MM.1S (cell line): ENCODE results near the gene LAG3.

Experiments used
- DNase-seq: peaks from one replicate; pipeline ENCODE4 v3.0.0-alpha.2; 2015
- H2AFZ ChIP-seq: fragments of 300-600 bp; sonication (generic); 2 replicates; pipeline ENCODE4 v1.6.0; 2016; ENCODE audit warnings: antibody characterized with exemption, low read length
- H3F3A ChIP-seq: fragments of 300-600 bp; sonication (generic); 2 replicates; pipeline ENCODE4 v1.6.1; 2016; ENCODE audit warnings: mild to moderate bottlenecking, antibody characterized with exemption, low read length, moderate library complexity, mixed read lengths; ENCODE audit not compliant: insufficient read depth
- H3K27ac ChIP-seq: fragments of 300-600 bp; sonication (generic); 2 replicates; pipeline ENCODE4 v1.5.1; 2016; ENCODE audit warnings: mild to moderate bottlenecking, low read length
- H3K27me3 ChIP-seq: fragments of 300-600 bp; sonication (generic); replicated peaks from 2 replicates; pipeline ENCODE4 v1.6.0; 2016; ENCODE audit warnings: low read length; ENCODE audit not compliant: insufficient read depth
- H3K36me3 ChIP-seq: fragments of 300-600 bp; sonication (generic); replicated peaks from 2 replicates; pipeline ENCODE4 v1.6.1; 2016; ENCODE audit warnings: mild to moderate bottlenecking, low read length, mixed read lengths; ENCODE audit not compliant: insufficient read depth
- H3K4me1 ChIP-seq: fragments of 300-600 bp; sonication (generic); 2 replicates; pipeline ENCODE4 v1.6.1; 2016; ENCODE audit warnings: low read length, mixed read lengths
- H3K4me2 ChIP-seq: fragments of 300-600 bp; sonication (generic); 2 replicates; pipeline ENCODE4 v1.6.0; 2016; ENCODE audit warnings: low read depth, low read length
- H3K4me3 ChIP-seq: fragments of 300-600 bp; sonication (generic); 2 replicates; pipeline ENCODE4 v1.5.1; 2016; ENCODE audit warnings: low read length, mixed read lengths
- H3K79me2 ChIP-seq: fragments of 300-600 bp; sonication (generic); 2 replicates; pipeline ENCODE4 v1.6.1; 2016; ENCODE audit warnings: mixed run types, low read length, mixed read lengths
- H3K9ac ChIP-seq: fragments of 300-600 bp; sonication (generic); 2 replicates; pipeline ENCODE4 v1.6.1; 2016; ENCODE audit warnings: low read length, mixed read lengths
- H3K9me2 ChIP-seq: fragments of 300-600 bp; sonication (generic); replicated peaks from 2 replicates; pipeline ENCODE4 v1.6.1; 2016; ENCODE audit warnings: mild to moderate bottlenecking, low read length, mixed read lengths; ENCODE audit not compliant: insufficient read depth
- H3K9me3 ChIP-seq: fragments of 300-600 bp; sonication (generic); replicated peaks from 2 replicates; pipeline ENCODE4 v1.6.1; 2016; ENCODE audit warnings: mild to moderate bottlenecking, low read length, mixed read lengths; ENCODE audit not compliant: insufficient read depth
- H4K20me1 ChIP-seq: fragments of 300-600 bp; sonication (generic); 2 replicates; pipeline ENCODE4 v1.6.1; 2016; ENCODE audit warnings: mild to moderate bottlenecking, low read length, moderate library complexity, mixed read lengths; ENCODE audit not compliant: insufficient read depth
- EZH2 ChIP-seq: fragments of 300-600 bp; sonication (generic); optimal IDR thresholded peaks from 2 replicates; pipeline ENCODE3; 2017; ENCODE audit warnings: low read depth, mild to moderate bottlenecking, antibody characterized with exemption, low read length, mixed read lengths
- EZH2phosphoT487 ChIP-seq: fragments of 300-600 bp; sonication (generic); IDR thresholded peaks from 2 replicates; pipeline ENCODE4 v1.6.1; 2018; ENCODE audit warnings: antibody characterized with exemption, low read length
- TF ChIP-seq, protein P1 (sequence below): fragments of 300-600 bp; sonication (generic); IDR thresholded peaks from 2 replicates; pipeline ENCODE4 v1.5.1; 2016; ENCODE audit warnings: antibody characterized with exemption, low read length, mixed read lengths

LAG3 gene

DNA sequence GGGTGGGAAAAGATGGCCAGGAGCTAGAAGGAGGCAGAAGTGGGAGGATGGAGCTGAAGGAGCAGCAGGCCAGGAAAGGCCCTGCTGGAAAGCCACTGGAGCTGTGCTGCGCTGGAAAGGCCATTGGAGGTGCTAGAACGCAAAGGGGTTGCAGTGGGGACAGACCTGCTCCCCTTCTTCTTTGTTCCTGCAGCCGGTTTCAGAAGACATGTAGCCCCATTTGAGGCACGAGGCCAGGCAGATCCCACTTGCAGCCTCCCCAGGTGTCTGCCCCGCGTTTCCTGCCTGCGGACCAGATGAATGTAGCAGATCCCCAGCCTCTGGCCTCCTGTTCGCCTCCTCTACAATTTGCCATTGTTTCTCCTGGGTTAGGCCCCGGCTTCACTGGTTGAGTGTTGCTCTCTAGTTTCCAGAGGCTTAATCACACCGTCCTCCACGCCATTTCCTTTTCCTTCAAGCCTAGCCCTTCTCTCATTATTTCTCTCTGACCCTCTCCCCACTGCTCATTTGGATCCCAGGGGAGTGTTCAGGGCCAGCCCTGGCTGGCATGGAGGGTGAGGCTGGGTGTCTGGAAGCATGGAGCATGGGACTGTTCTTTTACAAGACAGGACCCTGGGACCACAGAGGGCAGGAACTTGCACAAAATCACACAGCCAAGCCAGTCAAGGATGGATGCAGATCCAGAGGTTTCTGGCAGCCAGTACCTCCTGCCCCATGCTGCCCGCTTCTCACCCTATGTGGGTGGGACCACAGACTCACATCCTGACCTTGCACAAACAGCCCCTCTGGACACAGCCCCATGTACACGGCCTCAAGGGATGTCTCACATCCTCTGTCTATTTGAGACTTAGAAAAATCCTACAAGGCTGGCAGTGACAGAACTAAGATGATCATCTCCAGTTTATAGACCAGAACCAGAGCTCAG, 47.0 kb downstream of the LAG3 start:
- TF ChIP-seq EZH2phosphoT487 = no peak
- TF ChIP-seq, protein P1, sequence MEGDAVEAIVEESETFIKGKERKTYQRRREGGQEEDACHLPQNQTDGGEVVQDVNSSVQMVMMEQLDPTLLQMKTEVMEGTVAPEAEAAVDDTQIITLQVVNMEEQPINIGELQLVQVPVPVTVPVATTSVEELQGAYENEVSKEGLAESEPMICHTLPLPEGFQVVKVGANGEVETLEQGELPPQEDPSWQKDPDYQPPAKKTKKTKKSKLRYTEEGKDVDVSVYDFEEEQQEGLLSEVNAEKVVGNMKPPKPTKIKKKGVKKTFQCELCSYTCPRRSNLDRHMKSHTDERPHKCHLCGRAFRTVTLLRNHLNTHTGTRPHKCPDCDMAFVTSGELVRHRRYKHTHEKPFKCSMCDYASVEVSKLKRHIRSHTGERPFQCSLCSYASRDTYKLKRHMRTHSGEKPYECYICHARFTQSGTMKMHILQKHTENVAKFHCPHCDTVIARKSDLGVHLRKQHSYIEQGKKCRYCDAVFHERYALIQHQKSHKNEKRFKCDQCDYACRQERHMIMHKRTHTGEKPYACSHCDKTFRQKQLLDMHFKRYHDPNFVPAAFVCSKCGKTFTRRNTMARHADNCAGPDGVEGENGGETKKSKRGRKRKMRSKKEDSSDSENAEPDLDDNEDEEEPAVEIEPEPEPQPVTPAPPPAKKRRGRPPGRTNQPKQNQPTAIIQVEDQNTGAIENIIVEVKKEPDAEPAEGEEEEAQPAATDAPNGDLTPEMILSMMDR = no peak
- no peak for TF ChIP-seq EZH2
- H3K9me3 ChIP-seq = no peaks in the 10 kb centered on the region
- H2AFZ ChIP-seq = no peak overlapping the region
- H3K9ac ChIP-seq = no peak overlapping the region
- H3K4me2 ChIP-seq = no peak overlapping the region
- no peak for DNase-seq
- H3K27me3 ChIP-seq = peaks cover 50% of the 10 kb centered on the region
- no peak overlapping the region for H3K4me3 ChIP-seq
- H3F3A ChIP-seq = no peaks in the 10 kb centered on the region
- H3K9me2 ChIP-seq = no peaks in the 10 kb centered on the region
- H3K4me1 ChIP-seq = no peaks in the 10 kb centered on the region
- no peaks in the 10 kb centered on the region for H4K20me1 ChIP-seq
- no peaks in the 10 kb centered on the region for H3K36me3 ChIP-seq
- H3K27ac ChIP-seq = no peak overlapping the region
- no peaks in the 10 kb centered on the region for H3K79me2 ChIP-seq

DNA sequence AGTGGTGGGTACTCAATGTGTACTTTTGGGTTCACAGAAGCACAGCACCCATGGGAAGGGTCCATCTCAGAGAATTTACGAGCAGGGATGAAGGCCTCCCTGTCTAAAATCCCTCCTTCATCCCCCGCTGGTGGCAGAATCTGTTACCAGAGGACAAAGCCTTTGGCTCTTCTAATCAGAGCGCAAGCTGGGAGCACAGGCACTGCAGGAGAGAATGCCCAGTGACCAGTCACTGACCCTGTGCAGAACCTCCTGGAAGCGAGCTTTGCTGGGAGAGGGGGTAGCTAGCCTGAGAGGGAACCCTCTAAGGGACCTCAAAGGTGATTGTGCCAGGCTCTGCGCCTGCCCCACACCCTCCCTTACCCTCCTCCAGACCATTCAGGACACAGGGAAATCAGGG, 47.8 kb downstream of the LAG3 start:
- Histone ChIP-seq H3K9me3 (no peaks in the 10 kb centered on the region), H3K36me3 (no peaks in the 10 kb centered on the region), H3K27ac (no peak overlapping the region), H3F3A (no peaks in the 10 kb centered on the region), H3K4me3 (no peak overlapping the region), H3K79me2 (no peaks in the 10 kb centered on the region), H3K27me3 (peaks cover 58% of the 10 kb centered on the region), H3K4me2 (no peak overlapping the region), H2AFZ (no peak overlapping the region), H3K4me1 (no peaks in the 10 kb centered on the region), H4K20me1 (no peaks in the 10 kb centered on the region), H3K9me2 (no peaks in the 10 kb centered on the region), H3K9ac (no peak overlapping the region)
- DNase-seq = no peak
- TF ChIP-seq EZH2 (no peak), EZH2phosphoT487 (no peak)
- TF ChIP-seq, protein P1 = no peak

DNA sequence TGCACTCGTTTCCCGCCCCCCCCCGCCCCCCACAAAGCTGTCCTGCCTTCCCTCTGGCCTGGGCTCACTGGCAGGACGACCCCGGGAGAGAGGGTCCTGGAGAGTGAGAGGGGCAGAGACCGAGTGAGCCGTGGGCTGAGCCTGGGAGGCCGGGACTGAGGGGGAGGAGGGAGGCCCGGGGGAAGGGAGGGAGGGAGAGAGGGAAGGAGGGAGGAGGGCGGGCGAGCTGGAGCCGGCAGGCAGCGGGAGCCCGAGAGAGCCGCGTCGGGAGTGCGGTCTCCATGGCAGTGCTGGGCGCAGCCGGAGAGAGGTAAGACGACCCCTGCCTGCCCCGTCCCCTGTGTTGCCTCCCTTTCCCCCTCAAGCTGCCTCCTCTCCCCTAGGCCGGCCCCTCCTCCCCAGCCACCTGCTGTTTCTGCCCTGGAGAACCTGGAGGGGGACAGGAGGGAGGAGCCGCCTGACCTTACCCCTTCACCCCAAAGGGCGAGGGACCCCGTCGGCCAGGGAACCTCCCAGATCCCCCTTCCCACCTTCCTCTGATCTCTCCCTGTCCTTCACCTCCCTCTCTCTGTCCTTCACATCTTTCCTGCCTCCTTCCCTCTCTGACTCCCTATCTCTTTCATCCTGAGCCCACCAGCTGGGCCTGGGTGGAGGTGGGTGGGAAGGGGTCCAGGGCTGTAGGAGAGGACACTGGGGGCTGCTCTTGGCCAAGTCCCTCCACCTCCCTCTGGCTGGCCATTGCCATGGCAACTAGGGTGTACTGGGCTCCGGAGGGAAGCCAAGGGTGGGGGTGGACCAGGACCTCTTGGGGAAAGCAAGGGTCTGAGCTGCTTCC, 49.5 kb downstream of the LAG3 start, which contains the start of gene GPR162:
TSS of gene GPR162 (plus strand) at position 231 of the 835 bp plus-strand sequence. CDS start 2,078 bp downstream, outside the sequence.
- H3K4me2 ChIP-seq = no peak within 1 kb of the TSS
- no peak within 1 kb of the TSS for H3K9ac ChIP-seq
- no peak within 1 kb of the TSS for H2AFZ ChIP-seq
- no peaks in the 10 kb centered on the region for H3K4me1 ChIP-seq
- no peak within 1 kb of the TSS for H3K27ac ChIP-seq
- TF ChIP-seq, protein P1 = no peak
- TF ChIP-seq EZH2 = no peak
- TF ChIP-seq EZH2phosphoT487 = no peak
- no peaks in the 10 kb centered on the region for H3K79me2 ChIP-seq
- peaks cover 73% of the 10 kb centered on the region for H3K27me3 ChIP-seq
- no peaks in the 10 kb centered on the region for H3K9me3 ChIP-seq
- no peak within 1 kb of the TSS for H3K4me3 ChIP-seq
- no peaks in the 10 kb centered on the region for H3K36me3 ChIP-seq
- no peak for DNase-seq
- H4K20me1 ChIP-seq = no peaks in the 10 kb centered on the region
- H3K9me2 ChIP-seq = no peaks in the 10 kb centered on the region
- no peaks in the 10 kb centered on the region for H3F3A ChIP-seq
